Right renal cortex interstitium (tissue), 3 donors: ENCODE measurements around the gene SMARCD2. TPM values are rescaled to one million over a fixed set of nuclear protein-coding genes. Genes with fewer than 3 reads are reported as not detected.
"Not testable (repeated sequence)": the region's sequence is repeated elsewhere in the genome, so short reads cannot be mapped to it uniquely, and the experiment has no call there.

Source experiments
- DNase-seq, 3 donors: peaks; one replicate each; pipeline ENCODE4 v3.0.0-alpha.2; 2013; ENCODE audit warnings: low read depth in 3 of 3, low spot score in 2 of 3
- polyA plus RNA-seq, 3 donors: library from polyadenylated mRNA; unstranded; fragments of 120-200 nt; gene quantifications; one replicate each; pipeline ENCODE4 v1.2.1, GENCODE V29; 2013; ENCODE audit not compliant: insufficient read length in 3 of 3

Gene SMARCD2
- polyA plus RNA-seq = 10 to 100 TPM; 52.7 to 56.1 (median 53.4) TPM

- peak; percentile 96 to 98 (median 98) for DNase-seq
Measured at GRCh38 chr17:63842540-63843386, at the start of gene SMARCD2. Gene SMARCD2 (minus strand): TSS chr17:63842685. CDS start chr17:63842674, 11 bp downstream.

- DNase-seq = not testable (repeated sequence)
Measured at GRCh38 chr17:63889026-63889848, 46.8 kb upstream of the SMARCD2 start.

GRCh38 chr17:63885119-63885518 is 42.6 kb upstream of the SMARCD2 start:
- not testable (repeated sequence) for DNase-seq

GRCh38 chr17:63882626-63883126 is 40.2 kb upstream of the SMARCD2 start:
- not testable (repeated sequence) for DNase-seq

GRCh38 chr17:63881935-63882601 is 39.6 kb upstream of the SMARCD2 start, which contains the start of gene GH2:
Gene GH2 (minus strand): TSS chr17:63881944. CDS start chr17:63881801, 143 bp downstream.
- DNase-seq = peak; percentile 20 to 31 (median 26)

GRCh38 chr17:63881337-63881736 is 38.9 kb upstream of the SMARCD2 start:
- not testable (repeated sequence) for DNase-seq

- no peak for DNase-seq
Measured at GRCh38 chr17:63880706-63881105, 38.2 kb upstream of the SMARCD2 start.

GRCh38 chr17:63878413-63878812 is 35.9 kb upstream of the SMARCD2 start:
- DNase-seq = not testable (repeated sequence)

- DNase-seq = not testable (repeated sequence)
Measured at GRCh38 chr17:63874693-63875092, 32.2 kb upstream of the SMARCD2 start.

- not testable (repeated sequence) for DNase-seq
Measured at GRCh38 chr17:63874061-63874626, 31.7 kb upstream of the SMARCD2 start.

GRCh38 chr17:63873577-63873976 is 31.1 kb upstream of the SMARCD2 start, which contains the start of gene CSH2:
Gene CSH2 (minus strand): TSS chr17:63873677. CDS start chr17:63873614, 63 bp downstream.
- DNase-seq = not testable (repeated sequence)

GRCh38 chr17:63871646-63872365 is 29.3 kb upstream of the SMARCD2 start:
- DNase-seq = not testable (repeated sequence)

GRCh38 chr17:63870292-63870665 is 27.8 kb upstream of the SMARCD2 start:
- DNase-seq = not testable (repeated sequence)

GRCh38 chr17:63869491-63870291 is 27.2 kb upstream of the SMARCD2 start:
- DNase-seq = not testable (repeated sequence)

GRCh38 chr17:63866625-63867024 is 24.1 kb upstream of the SMARCD2 start:
- DNase-seq = not testable (repeated sequence)

GRCh38 chr17:63859257-63859656 is 16.8 kb upstream of the SMARCD2 start:
- DNase-seq = no peak

GRCh38 chr17:63856425-63856824 is 13.9 kb upstream of the SMARCD2 start:
- not testable (repeated sequence) for DNase-seq

- no peak for DNase-seq
Measured at GRCh38 chr17:63855185-63855584, 12.7 kb upstream of the SMARCD2 start.
